ENCODE measurements around the gene NETO2. TPM values are rescaled to one million over a fixed set of nuclear protein-coding genes. Genes with fewer than 3 reads are reported as not detected.

The NETO2 gene
- total RNA-seq, 1 experiment from 2014 or later = 28.6 TPM

- Histone ChIP-seq H3K79me2 (ENCODE audit: insufficient read depth, low read length) (no peaks in the 10 kb centered on the region), H3T11ph (ENCODE audit: low read length) (no peak overlapping the region), H2BK15ac (ENCODE audit: low read depth, low read length) (no peak overlapping the region), H3K4ac (ENCODE audit: low read depth, low read length) (no peak overlapping the region), H2BK20ac (ENCODE audit: low read depth, low read length, poor library complexity, severe bottlenecking) (no peak overlapping the region), H3K56ac (ENCODE audit: insufficient read length, low read depth, low read length) (no peak overlapping the region), H2AFZ (ENCODE audit: low read length) (no peak overlapping the region), H3K23me2 (ENCODE audit: insufficient read length, low read depth, low read length, poor library complexity, severe bottlenecking) (no peaks in the 10 kb centered on the region), H3K9ac (ENCODE audit: extremely low read depth, insufficient read length, low read length) (no peak overlapping the region), H3K14ac (ENCODE audit: insufficient read depth, low read length) (no peak overlapping the region), H2BK5ac (ENCODE audit: insufficient read length, low read length) (no peak overlapping the region), H3K27ac (ENCODE audit: insufficient read length, low read depth, low read length) (no peak overlapping the region), H3K27me3 (ENCODE audit: insufficient read depth, low read length) (no peaks in the 10 kb centered on the region), H3K9me3 (ENCODE audit: control insufficient read depth, low read depth, low read length) (no peaks in the 10 kb centered on the region), H4K8ac (replicated peaks; ENCODE audit: insufficient read length, low read depth, low read length) (no peak overlapping the region), H3K23ac (ENCODE audit: insufficient read length, low read depth, low read length) (no peak overlapping the region), H2BK12ac (ENCODE audit: insufficient read length, low read depth, low read length) (no peak overlapping the region), H4K91ac (ENCODE audit: insufficient read length, low read depth, low read length) (no peak overlapping the region), H2AK5ac (ENCODE audit: insufficient read length, low read length) (no peak overlapping the region), H4K5ac (ENCODE audit: insufficient read length, low read depth, low read length) (no peak overlapping the region), H3K4me2 (ENCODE audit: insufficient read depth, insufficient read length, low read length) (no peak overlapping the region), H2BK120ac (ENCODE audit: low read depth, low read length, poor library complexity, severe bottlenecking) (no peak overlapping the region), H3K18ac (ENCODE audit: insufficient read length, low read depth, low read length) (no peak overlapping the region), H4K20me1 (ENCODE audit: control insufficient read depth, insufficient read depth, insufficient read length) (no peaks in the 10 kb centered on the region), H3K79me1 (ENCODE audit: insufficient read depth, low read depth, low read length, poor library complexity, severe bottlenecking) (no peaks in the 10 kb centered on the region), H3K4me1 (ENCODE audit: insufficient read depth, low read length) (no peaks in the 10 kb centered on the region)
- peaks cover 7 to 11% of the 10 kb centered on the region in 2 experiments; a peak in 3 of 5 replicates for H3K9me3 Mint-ChIP-seq
- TF ChIP-seq CTCF (conservative IDR thresholded peaks at IDR 0.05) = peak; percentile 16; the same call in 1 of the 3 replicates
- peaks cover 3% of the 10 kb centered on the region; the same call in 1 of the 2 replicates for H3K27me3 Mint-ChIP-seq (ENCODE audit: low read depth)
- peak; percentile 20 for DNase-seq
- peaks cover 4 to 13% of the 10 kb centered on the region in 2 experiments for H3K4me1 Mint-ChIP-seq
- no CpG with 5 or more reads among the region's 4 CpGs for WGBS (ENCODE audit: extremely low coverage, insufficient read length, low lambda C conversion rate)
- H3K36me3 Mint-ChIP-seq (ENCODE audit: insufficient read depth in 1 of 3, low read depth in 3 of 3) = no peaks in the 10 kb centered on the region; a peak in 2 of 7 replicates
- no peak overlapping the region for H3K27ac Mint-ChIP-seq
- H3K4me3 Mint-ChIP-seq = no peak overlapping the region
Measured at GRCh38 chr16:47064775-47065174, 79.0 kb downstream of the NETO2 start.

All from H9 (cell line).